GM18951 (cell line): ENCODE data around the gene HTD2.
"Not testable (repeated sequence)": the region's sequence is repeated elsewhere in the genome, so short reads cannot be mapped to it uniquely, and the experiment has no call there.

ENCODE experiments used
- POLR2A ChIP-seq: IDR thresholded peaks from 4 replicates; pipeline ENCODE4 v1.6.1; 2011; ENCODE audit warnings: mild to moderate bottlenecking; ENCODE audit not compliant: insufficient read length, insufficient read depth; ENCODE audit errors: extremely low read depth
- in situ Hi-C: fragments of 300-500 bp; cut with MboI; formaldehyde crosslinking; loops from one replicate; pipeline ENCODE4 v1.12.0; 2022; ENCODE audit warnings: low sequenced_read_pairs, mixed read lengths, inconsistent platforms; ENCODE audit not compliant: unreplicated experiment

Gene HTD2

GRCh38 chr3:58274027-58274614 is 32.2 kb upstream of the HTD2 start:
- in situ Hi-C loops = no loop called here
- no peak for TF ChIP-seq POLR2A

GRCh38 chr3:58281069-58281468 is 25.3 kb upstream of the HTD2 start:
- TF ChIP-seq POLR2A = no peak
- in situ Hi-C loops = no loop called here

DNA sequence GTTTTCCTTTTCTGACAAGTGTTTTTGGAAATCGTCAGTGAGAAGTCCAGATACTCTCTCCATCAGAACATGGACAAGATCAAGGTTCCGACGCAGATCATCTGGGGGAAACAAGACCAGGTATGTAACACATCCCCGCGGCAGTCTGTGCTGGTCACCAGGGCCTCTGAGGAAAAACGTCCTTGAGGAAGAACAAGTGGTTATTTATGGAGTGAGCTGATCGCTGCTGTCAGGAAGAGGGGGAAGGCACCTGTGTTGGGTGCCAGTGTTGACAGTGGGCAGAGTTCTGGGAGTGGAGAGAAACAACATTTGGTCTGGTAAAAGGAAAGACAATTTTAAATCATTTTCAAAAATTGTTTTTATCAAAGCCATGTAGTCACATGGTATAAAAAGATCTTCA is 21.0 kb upstream of the HTD2 start:
- no peak for TF ChIP-seq POLR2A
- in situ Hi-C loops = no loop called here

GRCh38 chr3:58287354-58287753 is 19.0 kb upstream of the HTD2 start:
- TF ChIP-seq POLR2A = no peak
- in situ Hi-C loops = no loop called here

GRCh38 chr3:58288011-58288728 is 18.1 kb upstream of the HTD2 start:
- in situ Hi-C loops = no loop called here
- no peak for TF ChIP-seq POLR2A

DNA sequence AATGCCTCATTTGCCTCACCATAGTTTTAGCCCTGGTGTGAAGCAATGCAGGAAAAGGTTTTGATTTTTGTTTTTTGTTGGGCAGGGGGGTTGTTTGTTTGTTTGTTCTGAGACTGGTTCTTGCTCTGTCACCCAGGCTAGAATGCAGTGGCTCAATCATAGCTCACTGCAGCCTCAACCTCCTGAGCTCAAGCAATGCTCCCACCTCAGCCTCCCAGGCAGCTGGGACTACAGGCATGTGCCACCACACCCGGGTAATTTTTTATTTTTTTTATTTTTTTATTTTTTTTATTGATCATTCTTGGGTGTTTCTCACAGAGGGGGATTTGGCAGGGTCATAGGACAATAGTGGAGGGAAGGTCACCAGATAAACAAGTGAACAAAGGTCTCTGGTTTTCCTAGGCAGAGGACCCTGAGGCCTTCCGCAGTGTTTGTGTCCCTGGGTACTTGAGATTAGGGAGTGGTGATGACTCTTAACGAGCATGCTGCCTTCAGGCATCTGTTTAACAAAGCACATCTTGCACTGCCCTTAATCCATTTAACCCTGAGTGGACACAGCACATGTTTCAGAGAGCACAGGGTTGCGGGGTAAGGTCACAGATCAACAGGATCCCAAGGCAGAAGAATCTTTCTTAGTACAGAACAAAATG is 17.2 kb upstream of the HTD2 start:
- in situ Hi-C loops = not testable (repeated sequence)

GRCh38 chr3:58290446-58290845 is 15.9 kb upstream of the HTD2 start:
- in situ Hi-C loops = not testable (repeated sequence)

DNA sequence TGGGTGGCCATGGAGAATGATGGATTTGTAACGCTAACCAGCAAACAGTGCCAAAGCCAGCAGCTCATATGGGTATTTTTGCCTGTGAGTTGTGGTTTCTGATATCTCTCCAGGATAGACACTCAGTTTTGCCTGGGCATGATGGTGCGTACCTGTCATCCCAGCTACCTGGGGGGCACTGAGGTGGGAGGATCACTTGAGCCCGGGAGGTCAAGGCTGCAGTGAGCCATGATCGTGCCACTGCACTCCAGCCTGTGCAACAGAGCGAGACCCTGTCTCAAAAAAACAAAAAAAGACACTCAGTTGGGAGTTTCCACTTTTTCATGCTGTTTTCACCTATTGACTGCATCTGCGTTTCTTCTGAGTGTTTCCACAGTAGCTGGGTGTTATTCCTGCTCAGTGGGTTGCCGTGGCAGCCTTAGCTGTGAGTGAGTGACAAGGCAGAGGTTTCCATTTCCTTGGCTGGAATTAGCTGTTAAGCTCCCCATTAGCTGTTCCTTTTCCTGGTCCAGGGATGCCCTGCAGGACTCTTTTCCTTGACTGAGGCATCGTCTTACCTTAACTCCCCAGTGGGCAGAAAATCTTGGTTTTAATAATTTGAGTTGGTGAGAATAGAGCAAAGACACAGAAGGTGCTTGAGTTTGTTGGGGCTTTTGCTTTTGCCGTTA is 14.5 kb upstream of the HTD2 start:
- TF ChIP-seq POLR2A = no peak
- in situ Hi-C loops = no loop called here

GRCh38 chr3:58292866-58293265 is 13.5 kb upstream of the HTD2 start:
- in situ Hi-C loops = no loop called here

GRCh38 chr3:58293516-58293915 is 12.8 kb upstream of the HTD2 start:
- TF ChIP-seq POLR2A = no peak
- in situ Hi-C loops = no loop called here

More at GRCh38 chr3:58292866-58293265, 13.5 kb upstream of the HTD2 start:
- no peak for TF ChIP-seq POLR2A

- in situ Hi-C loops = no loop called here
- TF ChIP-seq POLR2A = no peak
Observed at GRCh38 chr3:58296269-58296668, 10.1 kb upstream of the HTD2 start.

DNA sequence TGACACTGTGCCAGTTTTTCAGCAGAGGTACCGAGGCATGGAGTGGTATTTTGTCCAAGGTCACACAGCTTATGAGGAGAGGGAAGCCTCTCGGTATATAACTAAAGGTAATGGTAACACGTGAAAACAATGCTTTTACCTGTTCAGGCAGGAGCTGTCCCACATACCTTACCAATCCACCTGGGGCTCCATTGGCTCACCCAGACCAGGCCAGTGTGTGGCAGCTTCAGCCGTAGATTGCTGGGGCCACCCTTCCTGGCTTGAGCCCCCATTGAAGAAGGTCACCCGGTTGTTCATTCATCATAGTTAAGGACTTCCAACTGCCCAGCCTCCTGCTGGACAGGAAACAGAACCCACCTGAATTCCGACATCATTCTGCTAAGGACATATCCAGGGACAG is 9.5 kb upstream of the HTD2 start:
- TF ChIP-seq POLR2A = no peak
- in situ Hi-C loops = no loop called here

DNA sequence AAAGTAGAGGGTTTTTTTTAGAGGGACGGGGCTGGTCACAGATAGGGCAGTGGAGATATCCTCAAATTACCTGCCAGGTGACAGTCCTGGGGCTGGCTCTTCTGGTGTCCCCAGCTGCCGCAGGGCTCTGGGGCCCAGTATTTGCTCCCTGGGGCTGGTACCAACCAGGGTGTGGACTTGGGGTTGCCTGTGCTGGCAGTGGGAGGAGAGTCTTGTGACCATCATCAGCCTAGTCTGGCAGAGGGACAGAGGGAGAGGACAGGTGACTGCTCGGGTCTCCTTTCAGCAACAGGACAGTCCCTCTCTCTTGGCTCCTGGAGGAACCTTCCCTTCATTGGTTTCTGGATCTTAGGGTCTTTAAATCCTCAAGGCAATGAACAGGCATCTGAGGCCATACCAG is 8.1 kb upstream of the HTD2 start:
- in situ Hi-C loops = no loop called here
- TF ChIP-seq POLR2A = no peak

DNA sequence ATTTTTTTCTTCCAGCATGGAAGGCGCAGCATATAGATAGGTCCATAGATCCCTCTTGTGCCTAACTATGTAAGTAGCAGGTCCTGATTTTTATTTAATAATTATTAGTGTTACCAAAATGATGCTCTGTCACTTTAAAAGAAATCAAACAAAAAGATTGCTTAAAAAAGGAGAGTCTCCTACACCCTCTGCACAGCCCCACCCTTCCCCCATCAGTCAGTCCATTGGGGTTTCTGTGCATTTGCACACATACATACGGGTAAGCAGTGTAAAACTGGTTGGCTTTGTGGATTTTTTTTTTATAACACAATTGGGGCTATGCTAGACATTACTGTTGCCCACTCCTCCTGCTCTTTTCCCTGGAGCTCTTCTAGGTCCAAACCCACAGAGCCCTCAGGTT is 7.2 kb upstream of the HTD2 start:
- TF ChIP-seq POLR2A = no peak
- in situ Hi-C loops = no loop called here
